Fibroblast of skin of left biceps (primary cell): ENCODE data around the gene RFLNA.

Experiments used
- DNase-seq, 2 experiments: peaks; one replicate each; pipeline ENCODE4 v3.0.0-alpha.2; 2013; ENCODE audit warnings: low read depth in 2 of 2

The RFLNA gene

GRCh38 chr12:124294780-124295341, at the start of gene RFLNA:
Gene RFLNA (plus strand): TSS chr12:124295093. CDS start chr12:124295430, 337 bp downstream.
- DNase-seq = no peak

GRCh38 chr12:124247331-124247730, 47.6 kb upstream of the RFLNA start:
- no peak for DNase-seq

GRCh38 chr12:124248941-124249825, 45.7 kb upstream of the RFLNA start:
- no peak for DNase-seq

- no peak for DNase-seq
Observed at GRCh38 chr12:124251186-124251585, 43.7 kb upstream of the RFLNA start.

GRCh38 chr12:124252964-124253363, 41.9 kb upstream of the RFLNA start:
- no peak for DNase-seq

- no peak for DNase-seq
Observed at GRCh38 chr12:124254126-124254525, 40.8 kb upstream of the RFLNA start.

- no peak for DNase-seq
Observed at GRCh38 chr12:124259154-124260066, 35.5 kb upstream of the RFLNA start.

- DNase-seq = no peak
Observed at GRCh38 chr12:124261885-124262284, 33.0 kb upstream of the RFLNA start.

- DNase-seq = no peak
Observed at GRCh38 chr12:124264089-124264795, 30.7 kb upstream of the RFLNA start.

- DNase-seq = no peak
Observed at GRCh38 chr12:124264879-124265278, 30.0 kb upstream of the RFLNA start.

- DNase-seq = no peak
Observed at GRCh38 chr12:124267205-124267778, 27.6 kb upstream of the RFLNA start.

- no peak for DNase-seq
Observed at GRCh38 chr12:124270671-124271070, 24.2 kb upstream of the RFLNA start.

GRCh38 chr12:124273630-124274029, 21.3 kb upstream of the RFLNA start:
- DNase-seq = no peak

GRCh38 chr12:124276337-124276736, 18.6 kb upstream of the RFLNA start:
- DNase-seq = no peak

- no peak for DNase-seq
Observed at GRCh38 chr12:124277394-124278241, 17.3 kb upstream of the RFLNA start.

GRCh38 chr12:124278389-124279101, 16.3 kb upstream of the RFLNA start:
- no peak for DNase-seq

GRCh38 chr12:124279315-124279714, 15.6 kb upstream of the RFLNA start:
- DNase-seq = no peak

GRCh38 chr12:124279846-124280360, 15.0 kb upstream of the RFLNA start:
- DNase-seq = no peak

- DNase-seq = no peak
Observed at GRCh38 chr12:124281309-124281708, 13.6 kb upstream of the RFLNA start.
